ENCODE measurements around the gene OR7D4. TPM values are rescaled to one million over a fixed set of nuclear protein-coding genes. Genes with fewer than 3 reads are reported as not detected.

OR7D4 gene
- total RNA-seq, 2 donors from 2014 or later, result not detected

Other genes with a start within 250 kb of the OR7D4 start
- gene MUC16, start 209.2 kb downstream of the OR7D4 start, total RNA-seq, result under 1 TPM in 1 of 2 donors, not detected in 1; 0.02 TPM
- not detected for gene OR1M1, start 132.5 kb downstream of the OR7D4 start, total RNA-seq
- gene OR7G2, start 112.1 kb downstream of the OR7D4 start, total RNA-seq, result not detected
- gene OR7G1, start 103.8 kb downstream of the OR7D4 start, total RNA-seq, result not detected
- not detected for gene OR7G3, start 92.6 kb downstream of the OR7D4 start, total RNA-seq
- gene ZNF317, start 79.2 kb downstream of the OR7D4 start, total RNA-seq, result 10 to 100 TPM; 45.7 to 50.4 TPM
- under 1 TPM; 0.08 to 0.57 TPM for gene OR7D2, start 40.6 kb downstream of the OR7D4 start, total RNA-seq
- not detected for gene OR7E24, start 31.3 kb upstream of the OR7D4 start, total RNA-seq
- 1 to 10 TPM; 6.0 to 8.8 TPM for gene ZNF699, start 90.2 kb upstream of the OR7D4 start, total RNA-seq
- gene ZNF559, start 104.6 kb upstream of the OR7D4 start, total RNA-seq, result 1 to 10 TPM; 8.2 to 9.2 TPM
- gene ZNF177, start 143.4 kb upstream of the OR7D4 start, total RNA-seq, result 1 to 10 TPM in 1 of 2 donors, under 1 TPM in 1; 0.41 to 1.2 TPM
- gene ZNF266, start 216.0 kb upstream of the OR7D4 start, total RNA-seq, result 10 to 100 TPM; 27.7 to 31.9 TPM